ENCODE measurements around the gene SLU7.
"Not testable (repeated sequence)": the region's sequence is repeated elsewhere in the genome, so short reads cannot be mapped to it uniquely, and the experiment has no call there.

Gene SLU7

GRCh38 chr5:160450164-160450932 lies 31.5 kb upstream of the SLU7 start:
- no peak for DNase-seq

GRCh38 chr5:160449458-160449857 lies 30.6 kb upstream of the SLU7 start:
- DNase-seq: no peak

GRCh38 chr5:160448886-160449285 lies 30.0 kb upstream of the SLU7 start:
- no peak for DNase-seq

- no peak for DNase-seq
Measured at GRCh38 chr5:160445751-160446150, 26.9 kb upstream of the SLU7 start.

GRCh38 chr5:160445132-160445531 lies 26.3 kb upstream of the SLU7 start:
- DNase-seq: no peak

- DNase-seq: no peak
Measured at GRCh38 chr5:160444407-160444806, 25.5 kb upstream of the SLU7 start.

GRCh38 chr5:160442824-160443431 lies 24.0 kb upstream of the SLU7 start:
- DNase-seq: no peak

GRCh38 chr5:160441311-160441781 lies 22.5 kb upstream of the SLU7 start:
- no peak for DNase-seq

GRCh38 chr5:160439205-160439600 lies 20.3 kb upstream of the SLU7 start:
- peak; percentile 90 for DNase-seq

- DNase-seq: peak; percentile 46
Measured at GRCh38 chr5:160438316-160439204, 19.7 kb upstream of the SLU7 start.

- no peak for DNase-seq
Measured at GRCh38 chr5:160437271-160437670, 18.4 kb upstream of the SLU7 start.

GRCh38 chr5:160436661-160437060 lies 17.8 kb upstream of the SLU7 start:
- DNase-seq: not testable (repeated sequence)

GRCh38 chr5:160436017-160436416 lies 17.1 kb upstream of the SLU7 start:
- no peak for DNase-seq

GRCh38 chr5:160435532-160435931 lies 16.7 kb upstream of the SLU7 start:
- no peak for DNase-seq

GRCh38 chr5:160434022-160434531 lies 15.2 kb upstream of the SLU7 start:
- no peak for DNase-seq

- DNase-seq: no peak
Measured at GRCh38 chr5:160432787-160433186, 13.9 kb upstream of the SLU7 start.

- DNase-seq: no peak
Measured at GRCh38 chr5:160432196-160432595, 13.3 kb upstream of the SLU7 start.

- DNase-seq: no peak
Measured at GRCh38 chr5:160427607-160428006, 8.7 kb upstream of the SLU7 start.

- no peak for DNase-seq
Measured at GRCh38 chr5:160423099-160423498, 4.2 kb upstream of the SLU7 start.

- peak; percentile 88 for DNase-seq
Measured at GRCh38 chr5:160421625-160422258, 2.9 kb upstream of the SLU7 start, which contains the start of gene PTTG1. Gene PTTG1 (plus strand): TSS chr5:160421855. CDS start chr5:160422313, 458 bp downstream.

- no peak for DNase-seq
Measured at GRCh38 chr5:160420331-160420610, 1.4 kb upstream of the SLU7 start.

- DNase-seq: no peak
Measured at GRCh38 chr5:160419458-160420330, 813 bp upstream of the SLU7 start.

All from activated CD4-positive, alpha-beta T cell treated with anti-CD3 and anti-CD28 coated beads, Interleukin-2, amount 50 U/mL, for 1 hour (primary cell).